Effector memory CD8-positive, alpha-beta T cell (primary cell): ENCODE data around the gene SP4.
A peak's percentile ranks its signal among the peaks of the same experiment; 100 is the strongest.

Source experiments
- ATAC-seq: fragments of 150-1000 bp; cut with Tn5 transposase; replicated peaks from 2 replicates; pipeline ENCODE4 v1.10.0; 2021; ENCODE audit warnings: mild to moderate bottlenecking, moderate library complexity
- DNase-seq, 3 experiments: peaks; one replicate each; pipeline ENCODE4 v3.0.0; 2021
- H3K27ac Mint-ChIP-seq, 2 donors: one replicate each; pipeline ENCODE4 v1.8.0; 2022; ENCODE audit warnings: mild to moderate bottlenecking in 2 of 2, mixed read lengths in 2 of 2, moderate library complexity in 2 of 2
- H3K27me3 Mint-ChIP-seq, 2 donors: one replicate each; pipeline ENCODE4 v1.8.0; 2022; ENCODE audit warnings: mixed read lengths in 2 of 2
- H3K36me3 Mint-ChIP-seq: one replicate; pipeline ENCODE4 v1.8.0; 2022; ENCODE audit warnings: mild to moderate bottlenecking, moderate library complexity, mixed read lengths; ENCODE audit not compliant: insufficient read depth
- H3K4me1 Mint-ChIP-seq, 2 donors: one replicate each; pipeline ENCODE4 v1.8.0; 2022; ENCODE audit warnings: low read depth in 2 of 2, mixed read lengths in 2 of 2
- H3K4me3 Mint-ChIP-seq, 2 donors: one replicate each; pipeline ENCODE4 v1.8.0; 2022; ENCODE audit warnings: mild to moderate bottlenecking in 2 of 2, mixed read lengths in 2 of 2, moderate library complexity in 2 of 2
- H3K9me3 Mint-ChIP-seq, 2 donors: one replicate each; pipeline ENCODE4 v1.8.0; 2022; ENCODE audit warnings: mixed read lengths in 2 of 2
- total RNA-seq, 9 experiments: gene quantifications; one replicate each; lab custom pipeline; 2026; lab: John Stamatoyannopoulos, UW

SP4 gene
- total RNA-seq, result 60.6 to 117 (median 89.4) reads per million in 9 experiments

GRCh38 chr7:21427871-21428658 lies at the start of gene SP4:
TSS of gene SP4 (plus strand) at chr7:21428083. CDS start at chr7:21428252, 169 bp downstream.
- H3K9me3 Mint-ChIP-seq, result no peaks in the 10 kb centered on the region
- H3K4me3 Mint-ChIP-seq, result peak within 1 kb of the TSS; percentile 100
- H3K36me3 Mint-ChIP-seq, result peaks cover 21% of the 10 kb centered on the region
- no peaks in the 10 kb centered on the region for H3K27me3 Mint-ChIP-seq
- peak; percentile 93 to 97 (median 97) for DNase-seq
- ATAC-seq, result peak; percentile 71
- peaks cover 31 to 39% of the 10 kb centered on the region in 2 donors for H3K4me1 Mint-ChIP-seq
- H3K27ac Mint-ChIP-seq, result peak within 1 kb of the TSS; percentile 100

DNA sequence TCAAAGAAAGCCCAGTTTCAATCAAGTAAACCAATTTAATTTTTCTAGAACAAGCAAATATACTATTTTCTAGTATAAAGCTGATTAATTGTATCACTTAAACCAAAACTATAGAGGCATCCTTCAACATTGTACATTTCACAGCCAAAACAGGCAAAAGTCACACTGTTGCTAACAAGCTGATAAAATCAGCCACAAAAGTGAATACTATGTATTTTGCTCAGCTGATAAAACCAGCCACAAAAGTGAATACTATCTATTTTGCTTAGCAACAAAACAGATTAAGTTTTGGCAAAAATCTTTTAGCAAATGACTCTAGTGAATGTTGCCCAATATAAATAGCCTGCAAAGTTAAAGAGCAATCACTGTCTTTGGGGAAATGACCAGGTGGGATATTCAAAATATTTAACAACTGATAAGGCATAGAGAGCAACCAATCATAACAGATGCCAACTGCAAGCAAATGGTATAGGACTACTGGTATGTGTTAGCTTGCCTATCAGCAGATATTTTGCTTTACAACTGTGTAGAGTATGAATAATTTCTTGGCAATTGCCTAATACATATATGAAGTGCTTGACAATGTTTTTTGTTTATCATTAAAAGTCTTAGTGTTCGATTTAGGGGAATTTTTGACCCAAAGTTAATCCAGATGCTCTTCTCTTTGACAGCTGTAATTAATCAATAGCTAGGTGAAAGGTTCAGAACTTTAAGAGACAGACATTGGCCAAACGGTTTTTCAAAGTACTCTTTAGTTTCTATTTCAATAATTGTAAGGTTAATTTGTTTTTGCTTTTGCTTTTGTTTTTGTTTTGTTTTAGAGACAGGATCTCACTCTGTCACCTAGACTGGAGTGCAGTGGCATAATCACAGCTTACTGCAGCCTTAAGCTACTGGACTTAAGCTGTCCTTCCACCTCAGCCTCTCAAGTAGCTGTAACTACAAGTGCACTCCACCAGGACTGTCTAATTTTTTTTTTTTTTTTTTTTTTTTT lies 44.4 kb upstream of the SP4 start:
- ATAC-seq (peak; percentile 86), DNase-seq (no peak)
- Mint-ChIP-seq H3K4me3 (peak overlapping the region; percentile 60 to 63), H3K36me3 (no peaks in the 10 kb centered on the region), H3K27ac (peak overlapping the region; percentile 88 to 95), H3K27me3 (no peaks in the 10 kb centered on the region), H3K9me3 (no peaks in the 10 kb centered on the region), H3K4me1 (peaks cover 20 to 37% of the 10 kb centered on the region in 2 donors)

DNA sequence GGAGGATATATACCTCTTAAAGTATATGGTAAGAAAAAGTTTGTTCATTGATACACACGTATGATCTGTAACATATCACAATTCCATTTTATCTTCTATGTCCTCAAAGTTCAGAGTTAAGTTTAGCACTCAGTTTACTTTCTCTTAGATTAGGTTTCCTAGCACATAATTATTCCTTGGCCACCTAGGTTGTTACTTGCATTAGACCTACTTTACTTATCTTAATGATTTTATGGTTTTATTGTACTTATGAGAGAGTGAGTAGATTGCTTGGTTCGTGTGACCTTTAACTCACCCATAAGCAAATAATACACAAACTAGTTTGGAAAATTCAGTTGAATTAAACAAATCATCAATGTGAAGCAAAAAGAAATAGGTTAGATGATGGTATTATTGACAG lies 33.9 kb upstream of the SP4 start:
- no peak overlapping the region for H3K4me3 Mint-ChIP-seq
- H3K27ac Mint-ChIP-seq, result no peak overlapping the region
- no peak for ATAC-seq
- no peaks in the 10 kb centered on the region for H3K27me3 Mint-ChIP-seq
- DNase-seq, result no peak
- no peaks in the 10 kb centered on the region for H3K9me3 Mint-ChIP-seq
- H3K4me1 Mint-ChIP-seq, result peaks cover 0 to 3% of the 10 kb centered on the region in 2 donors
- H3K36me3 Mint-ChIP-seq, result no peaks in the 10 kb centered on the region

DNA sequence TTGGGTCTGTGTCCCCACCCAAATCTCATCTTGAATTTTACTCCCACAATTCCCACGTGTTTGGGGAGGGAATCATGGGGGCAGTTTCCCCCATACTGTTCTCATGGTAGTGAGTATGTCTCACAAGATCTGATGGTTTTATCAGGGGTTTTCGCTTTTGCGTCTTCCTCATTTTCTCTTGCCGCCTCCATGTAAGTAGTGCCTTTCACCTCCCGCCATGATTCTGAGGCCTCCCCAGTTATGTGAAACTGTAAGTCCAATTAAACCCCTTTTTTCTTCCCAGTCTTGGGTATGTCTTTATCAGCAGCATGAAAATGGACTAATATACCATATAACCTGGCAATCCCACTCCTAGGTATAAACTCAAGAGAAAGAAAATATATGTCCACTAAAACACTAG lies 25.9 kb upstream of the SP4 start:
- Mint-ChIP-seq H3K27ac (peak overlapping the region in 1 of 2 donors; percentile 5), H3K4me3 (no peak overlapping the region), H3K4me1 (peaks cover 0 to 1% of the 10 kb centered on the region in 2 donors), H3K9me3 (peaks cover 2 to 7% of the 10 kb centered on the region in 2 donors), H3K36me3 (no peaks in the 10 kb centered on the region), H3K27me3 (no peaks in the 10 kb centered on the region)
- ATAC-seq (no peak), DNase-seq (no peak)

DNA sequence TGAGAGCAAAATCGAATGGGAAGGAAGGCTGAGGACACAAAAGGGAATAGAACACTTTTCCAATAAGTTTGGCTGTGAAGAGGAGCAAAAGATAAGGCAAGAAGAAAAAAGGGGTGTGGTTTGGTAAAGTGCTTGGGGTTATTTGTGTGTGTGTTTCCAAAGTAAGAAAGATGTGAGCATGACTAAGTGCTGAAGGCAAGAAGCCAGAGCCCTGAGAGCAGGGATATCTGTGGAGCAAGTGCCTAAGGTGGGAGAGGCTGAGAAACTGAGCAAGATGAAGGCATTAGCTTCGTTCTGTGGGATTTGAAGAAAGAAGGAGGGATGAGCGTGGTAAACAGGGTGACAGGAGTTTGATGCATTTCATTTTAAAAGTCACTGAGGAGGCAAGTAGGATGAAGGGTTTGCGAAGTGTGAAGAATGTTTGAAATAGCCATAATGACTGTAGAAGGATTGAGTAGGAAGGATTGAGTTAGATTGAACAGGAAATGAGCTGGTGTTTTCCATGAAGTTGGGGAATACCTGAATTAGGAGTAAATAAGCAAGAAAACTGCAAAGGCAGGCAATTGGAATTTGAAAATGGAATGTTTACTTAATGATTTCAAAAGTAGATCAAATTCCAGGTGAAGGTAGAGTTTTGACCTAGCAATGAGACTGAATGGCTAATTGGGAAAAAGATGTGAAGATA lies 19.9 kb upstream of the SP4 start:
- Mint-ChIP-seq H3K36me3 (peaks cover 3% of the 10 kb centered on the region), H3K9me3 (peaks cover 0 to 2% of the 10 kb centered on the region in 2 donors), H3K4me1 (peaks cover 39% of the 10 kb centered on the region in 2 donors), H3K4me3 (peak overlapping the region in 1 of 2 donors; percentile 9), H3K27me3 (no peaks in the 10 kb centered on the region), H3K27ac (no peak overlapping the region)
- ATAC-seq (no peak), DNase-seq (no peak)

DNA sequence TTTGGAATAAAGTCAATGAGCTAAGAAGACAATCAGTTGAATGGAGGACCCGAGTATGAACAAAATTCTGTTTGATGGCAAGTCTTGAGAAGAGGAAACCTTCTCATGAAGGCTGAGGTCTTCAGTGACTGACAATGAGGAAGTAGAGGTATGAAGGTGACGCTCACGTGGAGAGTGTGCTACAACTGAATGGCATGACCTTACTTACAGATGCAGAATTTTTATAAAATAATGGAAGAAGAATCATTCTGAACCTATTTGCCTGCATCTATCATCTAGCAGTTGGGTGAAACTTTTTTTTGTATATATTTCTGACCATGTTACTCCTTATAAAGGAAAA lies 19.4 kb upstream of the SP4 start:
- no peak for DNase-seq
- H3K36me3 Mint-ChIP-seq, result peaks cover 3% of the 10 kb centered on the region

GRCh38 chr7:21412410-21412851 lies 15.5 kb upstream of the SP4 start:
- peak; percentile 96 for ATAC-seq
- peak overlapping the region; percentile 92 to 96 for H3K27ac Mint-ChIP-seq
- H3K4me1 Mint-ChIP-seq, result peaks cover 57 to 62% of the 10 kb centered on the region in 2 donors
- H3K36me3 Mint-ChIP-seq, result peaks cover 3% of the 10 kb centered on the region
- DNase-seq, result peak; percentile 9 to 23 (median 18)
- H3K4me3 Mint-ChIP-seq, result peak overlapping the region; percentile 67
- H3K27me3 Mint-ChIP-seq, result no peaks in the 10 kb centered on the region
- H3K9me3 Mint-ChIP-seq, result no peaks in the 10 kb centered on the region

More for the DNA sequence above, 19.4 kb upstream of the SP4 start:
- peaks cover 0 to 2% of the 10 kb centered on the region in 2 donors for H3K9me3 Mint-ChIP-seq
- no peaks in the 10 kb centered on the region for H3K27me3 Mint-ChIP-seq
- no peak overlapping the region for H3K27ac Mint-ChIP-seq
- peaks cover 44 to 45% of the 10 kb centered on the region in 2 donors for H3K4me1 Mint-ChIP-seq
- ATAC-seq, result no peak
- H3K4me3 Mint-ChIP-seq, result peak overlapping the region in 1 of 2 donors; percentile 9

- peak overlapping the region; percentile 67 for H3K4me3 Mint-ChIP-seq
- no peak for DNase-seq
- H3K36me3 Mint-ChIP-seq, result peaks cover 3% of the 10 kb centered on the region
- peak overlapping the region; percentile 92 to 96 for H3K27ac Mint-ChIP-seq
- peaks cover 52 to 61% of the 10 kb centered on the region in 2 donors for H3K4me1 Mint-ChIP-seq
- no peaks in the 10 kb centered on the region for H3K9me3 Mint-ChIP-seq
- peak; percentile 36 for ATAC-seq
- H3K27me3 Mint-ChIP-seq, result no peaks in the 10 kb centered on the region
Observed at GRCh38 chr7:21412957-21413356, 14.9 kb upstream of the SP4 start.

DNA sequence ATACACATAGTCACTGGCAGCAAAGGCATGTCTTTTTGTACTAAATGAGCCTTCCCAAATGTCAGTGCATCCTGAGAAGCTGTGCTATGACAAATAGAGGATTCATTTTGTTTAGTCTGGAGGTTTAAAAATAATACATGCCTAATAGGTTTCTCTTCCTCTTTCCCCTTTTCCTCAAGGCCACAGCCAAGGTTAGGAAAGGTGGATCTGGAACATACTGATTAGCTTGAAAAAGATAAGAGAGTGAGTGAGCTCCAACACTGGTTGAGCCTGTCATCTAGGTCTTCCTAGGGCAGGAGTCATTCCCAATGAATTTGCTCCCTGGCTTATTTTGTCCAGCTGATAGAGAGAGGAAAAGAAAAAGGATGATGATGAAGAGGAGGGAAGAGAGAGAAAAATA lies 14.4 kb upstream of the SP4 start:
- Mint-ChIP-seq H3K27ac (peak overlapping the region; percentile 92 to 96), H3K9me3 (no peaks in the 10 kb centered on the region), H3K4me3 (peak overlapping the region; percentile 67), H3K36me3 (peaks cover 3% of the 10 kb centered on the region), H3K27me3 (no peaks in the 10 kb centered on the region), H3K4me1 (peaks cover 48 to 56% of the 10 kb centered on the region in 2 donors)
- ATAC-seq, result no peak
- no peak for DNase-seq

GRCh38 chr7:21414795-21415393 lies 13.0 kb upstream of the SP4 start:
- H3K36me3 Mint-ChIP-seq, result peaks cover 3% of the 10 kb centered on the region
- H3K9me3 Mint-ChIP-seq, result no peaks in the 10 kb centered on the region
- H3K4me3 Mint-ChIP-seq, result no peak overlapping the region
- H3K4me1 Mint-ChIP-seq, result peaks cover 45 to 53% of the 10 kb centered on the region in 2 donors
- DNase-seq (no peak), ATAC-seq (no peak)
- peak overlapping the region in 1 of 2 donors; percentile 70 for H3K27ac Mint-ChIP-seq
- no peaks in the 10 kb centered on the region for H3K27me3 Mint-ChIP-seq

DNA sequence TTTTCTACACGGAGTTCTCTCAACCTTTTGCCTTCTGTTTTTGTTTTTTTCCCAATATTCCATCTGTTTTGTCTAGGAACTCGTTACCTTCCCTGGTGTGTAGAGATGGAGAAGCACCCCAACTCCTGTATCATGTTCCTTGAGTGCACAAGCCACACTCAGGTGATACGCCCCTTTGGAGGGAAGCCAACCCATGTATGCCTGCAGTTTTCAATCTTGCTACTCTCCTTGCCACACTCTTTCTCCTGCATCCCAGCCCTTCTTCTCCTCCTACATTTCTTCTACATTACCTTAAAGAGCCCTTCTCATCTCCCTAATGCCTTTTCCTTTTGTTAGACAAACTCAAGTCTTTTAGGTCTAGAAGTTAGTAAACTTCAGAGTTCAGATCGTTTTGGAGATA lies 10.2 kb upstream of the SP4 start:
- Mint-ChIP-seq H3K9me3 (no peaks in the 10 kb centered on the region), H3K4me1 (peaks cover 22 to 30% of the 10 kb centered on the region in 2 donors), H3K36me3 (peaks cover 2% of the 10 kb centered on the region), H3K27me3 (no peaks in the 10 kb centered on the region), H3K4me3 (no peak overlapping the region), H3K27ac (no peak overlapping the region)
- DNase-seq (no peak), ATAC-seq (no peak)

- Mint-ChIP-seq H3K4me1 (peaks cover 2 to 4% of the 10 kb centered on the region in 2 donors), H3K27ac (no peak overlapping the region), H3K36me3 (peaks cover 8% of the 10 kb centered on the region), H3K9me3 (no peaks in the 10 kb centered on the region), H3K4me3 (no peak overlapping the region), H3K27me3 (no peaks in the 10 kb centered on the region)
- no peak for ATAC-seq
- no peak for DNase-seq
Observed at GRCh38 chr7:21422751-21423150, 5.1 kb upstream of the SP4 start.
